Neural cell (in vitro differentiated cells): ENCODE measurements around the gene ITPKB. TPM values are rescaled to one million over a fixed set of nuclear protein-coding genes. Genes with fewer than 3 reads are reported as not detected.

Experiments used
- H2AFZ ChIP-seq: fragments of 200-600, 300-800 bp; sonication (generic), shearing (Covaris generic); 2 replicates; pipeline ENCODE4 v1.6.0; 2014; ENCODE audit warnings: low read depth, mild to moderate bottlenecking, antibody characterized with exemption, low read length, moderate library complexity
- H3F3A ChIP-seq: fragments of 200-600 bp; shearing (Covaris generic); 2 replicates; pipeline ENCODE4 v1.6.1; 2016; ENCODE audit warnings: mild to moderate bottlenecking, moderate library complexity, mixed read lengths, antibody characterized with exemption, low read length; ENCODE audit not compliant: insufficient read depth, poor library complexity, severe bottlenecking
- H3K27ac ChIP-seq: fragments of 200-600, 300-800 bp; sonication (generic), shearing (Covaris generic); 2 replicates; pipeline ENCODE4 v1.5.1; 2014; ENCODE audit warnings: mild to moderate bottlenecking, low read length, moderate library complexity
- H3K27me3 ChIP-seq: fragments of 300-800, 200-600 bp; sonication (generic), shearing (Covaris generic); 2 replicates; pipeline ENCODE4 v1.6.0; 2014; ENCODE audit warnings: mild to moderate bottlenecking, low read depth, low read length, moderate library complexity; ENCODE audit not compliant: insufficient read depth
- H3K36me3 ChIP-seq: fragments of 300-800, 200-600 bp; sonication (generic), shearing (Covaris generic); 2 replicates; pipeline ENCODE4 v1.5.1; 2014; ENCODE audit warnings: mild to moderate bottlenecking, antibody characterized with exemption, low read length, moderate library complexity; ENCODE audit not compliant: insufficient read depth
- H3K4me2 ChIP-seq: fragments of 300-800, 200-600 bp; sonication (generic), shearing (Covaris generic); 2 replicates; pipeline ENCODE4 v1.6.0; 2014; ENCODE audit warnings: mild to moderate bottlenecking, low read length
- H3K4me3 ChIP-seq: fragments of 300-800, 200-600 bp; sonication (generic), shearing (Covaris generic); 2 replicates; pipeline ENCODE4 v1.5.1; 2014; ENCODE audit warnings: mild to moderate bottlenecking, low read length, moderate library complexity
- H3K79me2 ChIP-seq: fragments of 200-600 bp; shearing (Covaris generic); replicated peaks from 2 replicates; pipeline ENCODE4 v1.6.0; 2014; ENCODE audit warnings: mild to moderate bottlenecking, low read length, moderate library complexity; ENCODE audit not compliant: insufficient read depth
- H3K9ac ChIP-seq: fragments of 300-800, 200-600 bp; sonication (generic), shearing (Covaris generic); 2 replicates; pipeline ENCODE4 v1.6.1; 2016; ENCODE audit warnings: mild to moderate bottlenecking, low read length, mixed read lengths
- H3K9me2 ChIP-seq: fragments of 200-600 bp; shearing (Covaris generic); 2 replicates; pipeline ENCODE4 v1.6.1; 2016; ENCODE audit warnings: mild to moderate bottlenecking, low read length, mixed read lengths; ENCODE audit not compliant: insufficient read depth
- H3K9me3 ChIP-seq: fragments of 200-600, 300-800 bp; sonication (generic), shearing (Covaris generic); 2 replicates; pipeline ENCODE4 v1.6.1; 2016; ENCODE audit warnings: mild to moderate bottlenecking, mixed run types, low read length, moderate library complexity, mixed read lengths
- H4K20me1 ChIP-seq: fragments of 200-600 bp; shearing (Covaris generic); 2 replicates; pipeline ENCODE4 v1.6.1; 2016; ENCODE audit warnings: mild to moderate bottlenecking, mixed run types; ENCODE audit not compliant: insufficient read depth
- CTCF ChIP-seq: fragments of 450-650 bp; IDR thresholded peaks from 2 replicates; pipeline ENCODE4 v1.5.1; 2014; ENCODE audit warnings: antibody characterized with exemption, mild to moderate bottlenecking, moderate library complexity; ENCODE audit not compliant: poor library complexity, severe bottlenecking
- EP300 ChIP-seq: fragments of 450-650 bp; conservative IDR thresholded peaks from 2 replicates; pipeline ENCODE4 v1.6.1; 2014; ENCODE audit warnings: antibody characterized with exemption, mild to moderate bottlenecking, moderate library complexity; ENCODE audit not compliant: poor library complexity, severe bottlenecking
- EZH2 ChIP-seq: fragments of 200-600, 300-800 bp; shearing (Covaris generic), sonication (generic); IDR thresholded peaks from 2 replicates; pipeline ENCODE4 v1.6.1; 2014; ENCODE audit warnings: antibody characterized with exemption, low read length, borderline replicate concordance, mild to moderate bottlenecking; ENCODE audit not compliant: insufficient read depth, poor library complexity, severe bottlenecking
- MXI1 ChIP-seq: fragments of 450-650 bp; conservative IDR thresholded peaks from 2 replicates; pipeline ENCODE4 v1.6.1; 2014; ENCODE audit warnings: antibody characterized with exemption, mild to moderate bottlenecking; ENCODE audit not compliant: poor library complexity, severe bottlenecking
- POLR2AphosphoS5 ChIP-seq: IDR thresholded peaks from 2 replicates; pipeline ENCODE4 v1.6.1; 2012
- RAD21 ChIP-seq: fragments of 450-650 bp; conservative IDR thresholded peaks from 2 replicates; pipeline ENCODE4 v1.6.1; 2014; ENCODE audit warnings: antibody characterized with exemption, mild to moderate bottlenecking, moderate library complexity
- REST ChIP-seq: IDR thresholded peaks from 2 replicates; pipeline ENCODE4 v1.6.1; 2012; ENCODE audit warnings: borderline replicate concordance
- SMC3 ChIP-seq: fragments of 450-650 bp; conservative IDR thresholded peaks from 2 replicates; pipeline ENCODE4 v1.6.1; 2014; ENCODE audit warnings: antibody characterized with exemption, mild to moderate bottlenecking, moderate library complexity; ENCODE audit not compliant: poor library complexity
- TAF1 ChIP-seq: IDR thresholded peaks from 2 replicates; pipeline ENCODE4 v1.6.1; 2012; ENCODE audit warnings: low read depth
- polyA plus RNA-seq: library from polyadenylated mRNA; depleted of rRNA; stranded (reverse); fragments of >200 nt; gene quantifications from 2 replicates; pipeline ENCODE4 v1.2.3, GENCODE V29; 2014

Gene ITPKB
- polyA plus RNA-seq, 1 donor from 2014 or later, result 0.19 TPM

DNA sequence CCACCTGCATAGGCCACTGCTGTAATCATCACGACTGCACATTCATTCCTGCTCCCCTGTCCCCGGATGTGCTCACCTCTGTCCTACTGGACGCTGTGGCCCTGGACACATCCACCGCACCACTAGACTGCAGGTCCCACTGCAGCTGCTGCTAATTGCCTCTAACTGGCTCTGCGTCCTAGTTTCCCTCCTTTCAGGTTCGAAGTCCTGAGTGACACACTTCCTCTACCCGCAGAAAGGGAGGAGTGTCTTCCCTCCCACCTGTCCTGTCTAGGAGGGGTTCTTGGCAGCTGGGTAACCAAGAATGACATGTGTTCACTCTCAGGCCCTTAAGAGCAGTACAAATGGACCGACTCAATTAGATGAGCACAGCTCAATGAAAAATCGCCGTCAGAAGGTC lies 40.5 kb upstream of the ITPKB start:
- H3K9me2 ChIP-seq, result no peaks in the 10 kb centered on the region
- H3K4me3 ChIP-seq, result no peak overlapping the region
- H2AFZ ChIP-seq, result no peak overlapping the region
- no peaks in the 10 kb centered on the region for H3K9me3 ChIP-seq
- H3K79me2 ChIP-seq, result no peaks in the 10 kb centered on the region
- H3K4me2 ChIP-seq, result no peak overlapping the region
- no peak overlapping the region for H3K27ac ChIP-seq
- no peak for TF ChIP-seq MXI1
- TF ChIP-seq RAD21, result no peak
- no peak for TF ChIP-seq EP300
- TF ChIP-seq REST, result no peak
- no peak for TF ChIP-seq TAF1
- no peak for TF ChIP-seq CTCF
- H3K36me3 ChIP-seq, result no peaks in the 10 kb centered on the region
- no peaks in the 10 kb centered on the region for H4K20me1 ChIP-seq
- H3K9ac ChIP-seq, result no peak overlapping the region
- no peaks in the 10 kb centered on the region for H3K27me3 ChIP-seq
- no peaks in the 10 kb centered on the region for H3F3A ChIP-seq

- Histone ChIP-seq H3K9me2 (no peaks in the 10 kb centered on the region), H3F3A (no peaks in the 10 kb centered on the region), H3K27me3 (no peaks in the 10 kb centered on the region), H3K79me2 (no peaks in the 10 kb centered on the region), H3K4me3 (no peak overlapping the region), H3K27ac (no peak overlapping the region), H4K20me1 (no peaks in the 10 kb centered on the region), H2AFZ (no peak overlapping the region), H3K9me3 (no peaks in the 10 kb centered on the region), H3K9ac (no peak overlapping the region), H3K36me3 (no peaks in the 10 kb centered on the region), H3K4me2 (no peak overlapping the region)
- TF ChIP-seq CTCF (no peak), RAD21 (no peak), MXI1 (no peak), EZH2 (no peak), EP300 (no peak), POLR2AphosphoS5 (no peak), SMC3 (no peak), TAF1 (no peak)
Observed at GRCh38 chr1:226778657-226779058, 39.6 kb upstream of the ITPKB start.
